Vagina (tissue), 2 donors: Measurements from ENCODE around the gene ATXN1. TPM values are rescaled to one million over a fixed set of nuclear protein-coding genes. Genes with fewer than 3 reads are reported as not detected.

ENCODE experiments used
- DNase-seq, 2 donors: peaks; one replicate each; pipeline ENCODE4 v3.0.0-alpha.2; 2017; ENCODE audit errors: extremely low spot score in 2 of 2
- H3K27ac ChIP-seq: fragments of 200-600 bp; sonication (generic); one replicate; pipeline ENCODE4 v1.5.1; 2019
- H3K27me3 ChIP-seq: fragments of 200-600 bp; sonication (generic); one replicate; pipeline ENCODE4 v1.5.1; 2019
- H3K36me3 ChIP-seq, 2 donors: fragments of 200-600 bp; sonication (generic); one replicate each; pipeline ENCODE4 v1.5.1; 2017 to 2019
- H3K4me1 ChIP-seq: fragments of 200-600 bp; sonication (generic); one replicate; pipeline ENCODE4 v1.5.1; 2019
- H3K4me3 ChIP-seq, 2 donors: fragments of 200-600 bp; sonication (generic); 1 replicate in 1 of 2; 2 replicates in 1 of 2; pipeline ENCODE4 v1.5.1; 2016 to 2019
- H3K9me3 ChIP-seq: fragments of 200-600 bp; sonication (generic); one replicate; pipeline ENCODE4 v1.5.1; 2019
- POLR2A ChIP-seq, 2 donors: fragments of 450-650 bp; IDR thresholded peaks; one replicate each; pipeline ENCODE4 v1.6.1; 2017; ENCODE audit warnings: antibody characterized with exemption in 2 of 2, mild to moderate bottlenecking in 2 of 2, moderate library complexity in 2 of 2
- POLR2AphosphoS5 ChIP-seq, 2 donors: sonication (generic); formaldehyde crosslinking; IDR thresholded peaks; one replicate each; pipeline ENCODE4 v1.9.0; 2017; ENCODE audit warnings: antibody characterized with exemption in 2 of 2, mild to moderate bottlenecking in 2 of 2, low read depth in 1 of 2; ENCODE audit not compliant: insufficient read depth in 1 of 2
- intact Hi-C: fragments of 100-400 bp; cut with DNase I; formaldehyde crosslinking; loops from one replicate; pipeline ENCODE4 v1.15.1; 2023
- total RNA-seq: library from RNA; depleted of rRNA; stranded (reverse); fragments of >200 nt; gene quantifications from one replicate; pipeline ENCODE4 v1.2.3, GENCODE V29; 2016
- TF ChIP-seq, protein P1 (sequence below), 3 experiments: fragments of 450-650 bp in 2 of 3; fragments of 200-600 bp in 1 of 3; sonication (generic) in 1 of 3; IDR thresholded peaks; one replicate each; pipeline ENCODE4 v1.5.1; 2017 to 2019; ENCODE audit warnings: antibody characterized with exemption in 3 of 3, mild to moderate bottlenecking in 2 of 3, moderate library complexity in 2 of 3

ATXN1 gene
- total RNA-seq, 1 donor from 2014 or later = 43.2 TPM

DNA sequence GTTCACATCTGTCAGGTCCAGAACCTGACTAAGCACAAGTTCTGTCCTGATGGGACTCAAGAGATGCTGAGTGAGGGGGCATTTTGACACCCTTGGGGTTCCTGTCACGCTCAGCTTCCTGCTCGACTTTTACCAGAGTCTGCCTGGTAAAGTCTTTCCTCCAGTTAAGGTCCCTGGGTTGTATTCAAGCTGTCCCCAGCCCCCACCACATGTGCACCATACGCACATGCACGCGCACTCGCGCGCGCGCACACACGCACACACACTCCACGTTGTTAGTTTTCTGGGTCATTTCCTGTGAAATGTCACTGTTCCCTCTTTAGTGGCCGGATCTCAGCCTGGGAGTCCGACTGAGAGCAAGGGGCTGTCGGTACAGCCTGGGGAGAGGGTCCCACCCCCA lies 356.8 kb downstream of the ATXN1 start:
- peak overlapping the region; percentile 15 for H3K27ac ChIP-seq
- H3K36me3 ChIP-seq = no peaks in the 10 kb centered on the region
- H3K4me3 ChIP-seq = no peak overlapping the region
- intact Hi-C loops = loop anchor here (10.0 kb wide), 1 partner anchor 360 kb away; the partner anchor contains the start of gene ATXN1
- H3K27me3 ChIP-seq = no peaks in the 10 kb centered on the region
- TF ChIP-seq, protein P1, sequence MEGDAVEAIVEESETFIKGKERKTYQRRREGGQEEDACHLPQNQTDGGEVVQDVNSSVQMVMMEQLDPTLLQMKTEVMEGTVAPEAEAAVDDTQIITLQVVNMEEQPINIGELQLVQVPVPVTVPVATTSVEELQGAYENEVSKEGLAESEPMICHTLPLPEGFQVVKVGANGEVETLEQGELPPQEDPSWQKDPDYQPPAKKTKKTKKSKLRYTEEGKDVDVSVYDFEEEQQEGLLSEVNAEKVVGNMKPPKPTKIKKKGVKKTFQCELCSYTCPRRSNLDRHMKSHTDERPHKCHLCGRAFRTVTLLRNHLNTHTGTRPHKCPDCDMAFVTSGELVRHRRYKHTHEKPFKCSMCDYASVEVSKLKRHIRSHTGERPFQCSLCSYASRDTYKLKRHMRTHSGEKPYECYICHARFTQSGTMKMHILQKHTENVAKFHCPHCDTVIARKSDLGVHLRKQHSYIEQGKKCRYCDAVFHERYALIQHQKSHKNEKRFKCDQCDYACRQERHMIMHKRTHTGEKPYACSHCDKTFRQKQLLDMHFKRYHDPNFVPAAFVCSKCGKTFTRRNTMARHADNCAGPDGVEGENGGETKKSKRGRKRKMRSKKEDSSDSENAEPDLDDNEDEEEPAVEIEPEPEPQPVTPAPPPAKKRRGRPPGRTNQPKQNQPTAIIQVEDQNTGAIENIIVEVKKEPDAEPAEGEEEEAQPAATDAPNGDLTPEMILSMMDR (IDR thresholded peaks at IDR 0.05) = no peak
- TF ChIP-seq POLR2AphosphoS5 (IDR thresholded peaks at IDR 0.05; ENCODE audit: insufficient read depth in 1 of 2, low read depth in 1 of 2) (no peak), POLR2A (IDR thresholded peaks at IDR 0.05) (no peak)
- peaks cover 30% of the 10 kb centered on the region for H3K4me1 ChIP-seq
- no peak for DNase-seq
- no peaks in the 10 kb centered on the region for H3K9me3 ChIP-seq

DNA sequence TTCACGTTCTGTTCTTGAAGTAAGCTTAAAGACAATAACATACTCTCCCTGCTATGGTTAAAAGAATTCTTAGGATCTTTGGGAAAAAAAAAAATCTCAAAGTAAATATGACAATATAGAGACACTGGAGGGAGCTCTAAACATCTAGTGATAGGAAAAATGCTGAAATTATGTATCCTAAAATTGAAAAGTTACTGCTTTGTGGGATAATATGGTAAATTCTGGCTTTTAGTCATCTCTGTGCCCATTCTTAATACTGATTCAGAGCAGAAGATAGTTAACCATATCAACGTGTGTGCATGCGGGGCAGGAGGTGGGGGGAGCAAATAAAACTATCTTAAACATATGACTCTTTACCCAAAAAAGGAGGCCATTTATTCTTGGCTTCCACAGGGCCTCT lies 357.4 kb downstream of the ATXN1 start:
- TF ChIP-seq, protein P1 (IDR thresholded peaks at IDR 0.05) = no peak
- TF ChIP-seq POLR2A (IDR thresholded peaks at IDR 0.05) = no peak
- no peak for TF ChIP-seq POLR2AphosphoS5 (IDR thresholded peaks at IDR 0.05; ENCODE audit: insufficient read depth in 1 of 2, low read depth in 1 of 2)
- Histone ChIP-seq H3K4me3 (no peak overlapping the region), H3K9me3 (no peaks in the 10 kb centered on the region), H3K27me3 (no peaks in the 10 kb centered on the region), H3K36me3 (no peaks in the 10 kb centered on the region), H3K4me1 (peaks cover 30% of the 10 kb centered on the region), H3K27ac (peak overlapping the region; percentile 15)
- intact Hi-C loops = loop anchor here (10.0 kb wide), 1 partner anchor 361 kb away; the partner anchor contains the start of gene ATXN1
- DNase-seq = no peak

DNA sequence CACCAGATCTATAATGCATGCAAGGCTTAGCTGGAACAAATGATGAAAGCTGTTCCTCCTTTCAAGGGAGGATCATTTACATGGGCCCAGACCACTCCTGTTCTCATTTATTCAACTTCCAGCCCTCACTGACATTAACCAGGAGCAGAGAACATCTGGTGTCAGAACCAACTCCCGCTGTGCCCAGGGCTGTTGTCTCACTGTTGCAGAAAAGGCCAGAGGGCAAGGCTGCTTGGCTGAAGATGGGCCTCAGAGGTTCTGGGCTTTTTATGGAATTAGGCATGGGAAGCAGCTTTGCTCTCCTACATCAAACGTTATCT lies 358.7 kb downstream of the ATXN1 start:
- H3K27ac ChIP-seq = no peak overlapping the region
- no peak for DNase-seq
- no peak for TF ChIP-seq POLR2AphosphoS5 (IDR thresholded peaks at IDR 0.05; ENCODE audit: insufficient read depth in 1 of 2, low read depth in 1 of 2)
- no peak for TF ChIP-seq POLR2A (IDR thresholded peaks at IDR 0.05)
- TF ChIP-seq, protein P1 (IDR thresholded peaks at IDR 0.05) = no peak
- no peaks in the 10 kb centered on the region for H3K36me3 ChIP-seq
- H3K9me3 ChIP-seq = no peaks in the 10 kb centered on the region
- intact Hi-C loops = loop anchor here (10.0 kb wide), 1 partner anchor 362 kb away; the partner anchor contains the start of gene ATXN1
- no peak overlapping the region for H3K4me3 ChIP-seq
- peaks cover 30% of the 10 kb centered on the region for H3K4me1 ChIP-seq
- H3K27me3 ChIP-seq = no peaks in the 10 kb centered on the region

DNA sequence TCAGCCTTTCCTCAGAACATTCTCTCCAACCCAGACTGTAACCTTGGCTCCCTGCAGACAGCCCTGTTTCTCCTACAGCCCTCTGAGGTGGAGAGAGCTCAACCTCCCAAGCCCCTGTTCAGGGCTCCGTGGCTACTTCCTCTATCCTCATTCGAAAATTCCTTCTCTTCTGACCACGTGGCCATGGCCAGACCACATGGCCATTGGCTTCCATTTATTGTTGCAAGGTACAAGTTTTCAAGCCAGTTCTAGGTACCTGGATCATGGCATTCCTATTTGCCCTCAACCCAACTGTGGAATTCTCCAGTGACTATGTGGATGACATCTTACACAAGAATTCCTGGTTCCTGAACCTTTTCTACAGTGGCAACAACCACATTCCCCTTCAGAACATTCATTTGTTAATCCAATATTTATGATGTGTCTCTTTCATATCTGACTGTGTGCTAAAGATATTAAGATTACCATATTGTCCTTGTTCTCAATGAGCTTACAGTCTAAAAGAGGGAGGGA lies 361.0 kb downstream of the ATXN1 start:
- Histone ChIP-seq H3K4me1 (peaks cover 23% of the 10 kb centered on the region), H3K36me3 (no peaks in the 10 kb centered on the region), H3K9me3 (no peaks in the 10 kb centered on the region), H3K27ac (peak overlapping the region; percentile 7), H3K4me3 (no peak overlapping the region), H3K27me3 (no peaks in the 10 kb centered on the region)
- TF ChIP-seq POLR2A (IDR thresholded peaks at IDR 0.05) (no peak), POLR2AphosphoS5 (IDR thresholded peaks at IDR 0.05; ENCODE audit: insufficient read depth in 1 of 2, low read depth in 1 of 2) (no peak)
- no peak for DNase-seq
- intact Hi-C loops = loop anchor here (10.0 kb wide), 1 partner anchor 364 kb away; the partner anchor contains the start of gene ATXN1

DNA sequence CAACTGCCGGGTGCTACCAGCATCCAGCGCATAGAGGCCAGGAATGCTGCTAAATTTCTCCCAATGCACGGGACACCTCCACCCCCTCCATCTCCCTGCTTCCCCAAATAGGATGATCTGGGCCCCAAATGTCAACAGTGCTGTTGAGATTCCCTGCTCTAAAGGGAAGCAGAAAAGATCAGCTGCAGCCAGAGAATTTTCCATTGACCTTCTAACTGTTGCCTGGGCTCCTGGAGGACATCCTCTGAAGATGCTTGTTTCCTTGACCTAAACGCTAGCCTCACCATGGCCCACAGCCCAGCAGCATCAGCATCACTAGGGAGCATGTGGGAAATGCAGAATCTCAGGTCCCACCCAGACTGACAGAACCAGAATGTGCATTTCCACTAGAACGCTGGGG lies 361.6 kb downstream of the ATXN1 start:
- H3K9me3 ChIP-seq = no peaks in the 10 kb centered on the region
- intact Hi-C loops = loop anchor here (10.0 kb wide), 1 partner anchor 365 kb away; the partner anchor contains the start of gene ATXN1
- no peak for TF ChIP-seq POLR2A (IDR thresholded peaks at IDR 0.05)
- TF ChIP-seq POLR2AphosphoS5 (IDR thresholded peaks at IDR 0.05; ENCODE audit: insufficient read depth in 1 of 2, low read depth in 1 of 2) = no peak
- TF ChIP-seq, protein P1 (IDR thresholded peaks at IDR 0.05) = no peak
- H3K27ac ChIP-seq = peak overlapping the region; percentile 7
- H3K36me3 ChIP-seq = no peaks in the 10 kb centered on the region
- DNase-seq = no peak
- H3K27me3 ChIP-seq = no peaks in the 10 kb centered on the region
- H3K4me3 ChIP-seq = no peak overlapping the region
- H3K4me1 ChIP-seq = peaks cover 21% of the 10 kb centered on the region
